ENCODE results near the gene MLPH. TPM values are rescaled to one million over a fixed set of nuclear protein-coding genes. Genes with fewer than 3 reads are reported as not detected.

The MLPH gene
- total and polyA plus RNA-seq, 2 of the 4 experiments (the other 2 are of a cell fraction) = 13.8 to 21.6 TPM

GRCh38 chr2:237492137-237492890 is 5.3 kb downstream of the MLPH start:
- peaks cover 9% of the 10 kb centered on the region for H3K9me3 ChIP-seq (ENCODE audit: control insufficient read depth, insufficient read depth, low read length)
- H3K36me3 ChIP-seq (ENCODE audit: control insufficient read depth, insufficient read depth, low read length) = peaks cover 14% of the 10 kb centered on the region
- no peak overlapping the region for H2BK120ac ChIP-seq (ENCODE audit: low read depth, low read length)
- TF ChIP-seq MXI1 (IDR thresholded peaks at IDR 0.05; ENCODE audit: borderline replicate concordance, low read depth, low read length) (no peak), MAZ (IDR thresholded peaks at IDR 0.05; ENCODE audit: borderline replicate concordance, low read depth, low read length) (no peak), RFX5 (IDR thresholded peaks at IDR 0.05; ENCODE audit: low read depth, low read length) (no peak), ELK1 (IDR thresholded peaks at IDR 0.05; ENCODE audit: borderline replicate concordance, low read depth, low read length) (no peak), MAFK (IDR thresholded peaks at IDR 0.05; ENCODE audit: low read depth, low read length) (no peak), CHD1 (IDR thresholded peaks at IDR 0.05; ENCODE audit: low read depth, low read length) (no peak), POLR2A (IDR thresholded peaks at IDR 0.05; ENCODE audit: low read depth, low read length) (no peak), USF2 (IDR thresholded peaks at IDR 0.05; ENCODE audit: low read depth, low read length) (no peak)
- no peak overlapping the region for H2BK20ac ChIP-seq (ENCODE audit: low read depth, low read length)
- ChIA-PET POLR2A (ENCODE audit: unreplicated experiment) (no interaction called here), CTCF (no interaction called here)
- no peak overlapping the region for H2BK5ac ChIP-seq (ENCODE audit: low read depth, low read length, poor library complexity, severe bottlenecking)
- no peak overlapping the region for H3K56ac ChIP-seq (ENCODE audit: extremely low read depth, insufficient read depth, low read length)
- no peak overlapping the region for H4K91ac ChIP-seq (ENCODE audit: insufficient read depth, low read depth, low read length)
- H2AK5ac ChIP-seq (ENCODE audit: low read depth, low read length) = 0 out of 2 replicates have a peak overlapping the region, but pooled peaks have one; percentile 25
- H3K4me3 ChIP-seq (ENCODE audit: insufficient read depth, low read depth, low read length) = no peak overlapping the region
- H3K9me1 ChIP-seq (ENCODE audit: insufficient read depth, low read length) = peaks cover 3% of the 10 kb centered on the region; the same call in 1 of the 2 replicates
- H3K9ac ChIP-seq (ENCODE audit: low read depth, low read length) = no peak overlapping the region
- no peak overlapping the region for H3K18ac ChIP-seq (ENCODE audit: low read depth, low read length)
- peaks cover 16 to 71% of the 10 kb centered on the region in 2 experiments; a peak in 3 of 4 replicates for H3K79me1 ChIP-seq (ENCODE audit: low read depth in 1 of 2, low read length in 2 of 2)
- dilution Hi-C loops (cut with HindIII; ENCODE audit: low sequenced_read_pairs, unreplicated experiment) (no loop called here), intact Hi-C loops (cut with micrococcal nuclease) (no loop called here), in situ Hi-C loops (cut with MboI; ENCODE audit: low sequenced_read_pairs) (no loop called here)
- no peak overlapping the region for H2AK9ac ChIP-seq (replicated peaks; ENCODE audit: low read depth, low read length, poor library complexity)
- H2AFZ ChIP-seq (replicated peaks; ENCODE audit: low read length, poor library complexity) = no peak overlapping the region
- no peak overlapping the region for H3K4ac ChIP-seq (ENCODE audit: low read depth, low read length)
- H2BK15ac ChIP-seq (ENCODE audit: low read depth, low read length) = no peak overlapping the region
- 100% methylated on average over 2 of the region's 6 CpGs; no CpG with 5 or more reads in 1 of the 2 experiments for WGBS, 2 experiments (ENCODE audit: extremely low coverage in 2 of 2, insufficient read length in 1 of 2)
- DNase-seq = no peak
- BruUV-seq (replicated peaks) = no TSS peak
- H3K4me2 ChIP-seq (ENCODE audit: low read depth, low read length) = no peak overlapping the region
- no peak for ATAC-seq (ENCODE audit: low read depth)
- no peaks in the 10 kb centered on the region for H3K27me3 ChIP-seq (ENCODE audit: control insufficient read depth, insufficient read depth, low read length)
- H3K14ac ChIP-seq (replicated peaks; ENCODE audit: low read depth, low read length) = no peak overlapping the region
- no peak overlapping the region for H3K23ac ChIP-seq (ENCODE audit: low read depth, low read length)
- no peak overlapping the region for H3K27ac ChIP-seq (ENCODE audit: insufficient read depth, low read length)
- no peak overlapping the region for H4K8ac ChIP-seq (ENCODE audit: low read depth in 2 of 2, low read length in 2 of 2)
- H4K20me1 ChIP-seq (ENCODE audit: insufficient read depth, low read length) = no peaks in the 10 kb centered on the region
- no peak overlapping the region for H4K5ac ChIP-seq (ENCODE audit: low read depth, low read length)
- H3K4me1 ChIP-seq (ENCODE audit: control insufficient read depth, insufficient read depth, low read length) = peaks cover 7% of the 10 kb centered on the region

All from IMR-90 (cell line).